NK-92 (cell line): Measurements from ENCODE around the gene PTGER3.
A peak's percentile ranks its signal among the peaks of the same experiment; 100 is the strongest.

Experiments
- DNase-seq: peaks from one replicate; lab custom pipeline; 2025; ENCODE audit not compliant: unreplicated experiment; lab: John Stamatoyannopoulos, UW

PTGER3 gene

DNA sequence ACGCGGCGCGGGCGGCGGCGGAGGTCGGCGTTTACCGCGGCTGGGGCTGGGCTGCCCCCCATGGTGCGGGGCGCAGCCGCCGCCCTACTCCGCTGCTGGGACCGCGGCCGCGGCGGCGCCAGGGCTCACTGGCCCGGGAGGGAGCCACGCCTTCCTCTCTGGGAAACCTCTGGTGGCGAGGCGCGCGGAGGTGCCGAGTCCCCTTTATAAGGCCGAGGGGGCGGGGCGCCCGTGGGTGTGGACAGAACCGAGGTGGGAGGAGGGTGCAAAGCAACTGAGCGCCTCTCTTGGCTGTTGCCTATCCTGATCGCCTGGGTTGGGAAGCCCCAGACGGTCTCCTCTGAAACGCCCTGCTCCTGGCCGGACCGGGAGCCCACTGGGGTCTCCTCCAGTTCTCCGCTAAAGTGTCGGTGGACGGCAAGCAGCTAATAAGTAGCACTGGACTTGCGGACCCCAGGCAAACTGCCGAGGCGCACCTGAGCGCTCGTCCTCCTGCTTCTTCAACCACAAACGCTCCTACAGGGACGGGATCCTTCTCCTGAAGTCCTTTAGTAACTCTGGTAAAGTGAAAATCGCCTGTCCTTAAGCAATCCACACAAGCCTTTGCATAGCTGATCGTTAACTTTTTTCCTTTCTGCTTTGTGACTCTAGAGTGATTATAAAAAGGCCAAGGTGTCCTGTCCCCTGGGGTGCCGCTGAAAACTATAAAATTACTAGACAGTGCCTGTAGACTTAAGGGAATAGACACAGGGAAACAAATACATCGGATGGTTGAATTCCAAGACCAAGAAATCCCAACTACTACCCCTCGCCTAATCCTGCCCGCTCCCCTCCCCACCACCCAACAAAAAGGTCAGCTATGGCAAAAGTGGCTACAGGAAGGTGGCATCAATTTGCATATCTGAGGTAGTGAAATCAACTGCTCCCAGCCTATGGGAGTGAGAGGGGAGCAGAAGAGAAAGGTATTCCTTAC lies at the start of gene PTGER3:
TSS of gene PTGER3 (minus strand) at position 182 of the 973 bp plus-strand sequence. CDS start 239 bp downstream, outside the sequence.
- DNase-seq: no peak

DNA sequence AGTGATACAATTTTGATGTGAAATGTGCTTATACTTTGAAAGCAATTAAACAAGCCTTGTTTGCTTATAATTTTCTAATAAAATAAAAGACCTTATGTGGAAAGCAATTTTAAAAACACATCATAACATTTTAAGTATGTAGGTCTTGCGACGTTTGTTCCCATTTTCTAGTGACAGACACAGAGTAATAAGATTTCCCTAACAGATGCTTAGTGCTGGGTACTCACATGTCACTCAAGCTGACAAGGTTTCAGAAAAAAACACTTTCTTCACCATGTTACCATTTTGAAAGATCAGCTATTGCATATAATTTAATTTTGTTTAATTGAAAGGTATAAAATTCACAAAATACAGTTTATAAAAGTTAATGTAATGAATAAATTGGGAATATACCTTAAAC lies 47.3 kb upstream of the PTGER3 start:
- no peak for DNase-seq

DNA sequence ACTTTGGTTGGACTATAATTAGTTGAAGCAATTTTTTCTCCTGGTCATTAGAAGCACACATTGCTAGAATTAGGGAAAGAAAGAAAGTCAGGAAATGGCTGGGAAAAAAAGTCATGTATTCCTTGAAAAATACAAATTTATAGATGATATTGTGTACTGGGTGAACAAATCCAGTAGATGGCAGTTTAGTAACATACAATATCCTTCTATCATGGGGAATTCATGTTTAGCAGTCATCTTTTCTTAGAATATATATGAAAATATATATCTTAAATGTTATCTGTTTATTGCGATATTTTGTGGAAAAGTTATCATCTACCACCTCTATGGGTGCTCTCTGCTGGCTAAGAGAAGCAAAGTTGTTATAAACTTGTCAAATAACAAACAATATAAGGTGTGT lies 46.3 kb upstream of the PTGER3 start:
- DNase-seq: no peak

DNA sequence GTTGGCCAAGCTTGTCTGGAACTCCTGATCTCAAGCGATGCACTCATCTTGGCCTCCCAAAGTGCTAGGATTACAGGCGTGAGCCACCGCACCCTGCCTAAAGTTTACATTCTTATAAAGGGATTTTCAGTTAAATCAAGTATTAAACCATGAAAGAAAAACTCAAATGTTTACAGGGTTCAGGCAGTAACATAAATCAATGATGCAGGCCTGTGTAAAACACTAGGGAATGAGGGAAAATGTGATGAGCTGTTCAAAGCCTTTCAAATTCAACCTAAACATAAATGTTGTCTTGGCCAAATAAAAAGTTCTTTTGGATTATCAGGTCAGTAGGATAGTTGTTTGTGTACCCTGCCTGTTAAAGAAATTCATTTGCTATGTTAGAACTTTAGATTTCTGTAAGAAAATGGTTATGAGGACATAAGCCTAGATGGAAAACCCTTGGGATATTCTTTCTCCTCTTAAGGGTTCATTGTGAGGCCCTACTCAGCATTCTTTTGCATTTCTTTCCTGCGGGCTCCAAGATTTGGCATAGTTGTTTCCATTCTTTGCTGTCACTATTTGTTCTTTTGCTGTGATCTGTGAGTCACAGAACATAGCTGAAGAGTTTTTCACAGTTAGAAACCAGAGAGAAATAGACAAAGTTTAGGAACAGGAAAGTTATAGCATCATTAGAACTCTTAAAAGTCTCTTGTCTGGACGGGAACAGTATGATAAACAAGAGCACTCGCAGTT lies 42.1 kb upstream of the PTGER3 start:
- DNase-seq: no peak

DNA sequence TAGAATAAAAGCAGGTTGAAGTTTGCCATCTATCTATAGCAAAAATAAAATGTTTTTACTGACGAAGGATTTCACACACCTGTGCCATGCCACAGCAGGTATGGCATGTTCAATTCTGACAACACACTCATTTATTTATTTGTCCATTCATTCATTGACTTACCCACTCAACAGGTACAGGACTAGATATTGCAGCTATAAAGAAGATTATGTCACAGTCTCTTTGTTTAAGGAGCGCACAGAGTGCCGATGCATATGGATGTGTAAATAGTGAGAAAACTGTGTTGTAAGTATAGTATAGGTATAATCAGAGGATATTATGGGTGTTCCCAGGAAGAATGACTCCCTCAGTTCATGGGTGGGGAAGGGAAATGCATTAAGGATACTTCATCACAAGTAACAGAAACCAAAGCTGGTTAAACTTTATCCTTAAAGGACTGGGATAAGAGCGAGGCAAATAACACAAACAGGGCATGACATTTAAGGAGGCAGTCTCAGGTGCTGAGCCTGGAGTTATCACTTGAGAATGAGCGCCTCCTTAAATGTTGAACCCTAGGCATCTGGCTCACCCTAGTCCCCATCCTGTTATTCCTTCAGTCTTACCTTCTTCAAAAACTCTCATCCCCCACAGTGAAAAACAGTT lies 41.1 kb upstream of the PTGER3 start:
- no peak for DNase-seq

DNA sequence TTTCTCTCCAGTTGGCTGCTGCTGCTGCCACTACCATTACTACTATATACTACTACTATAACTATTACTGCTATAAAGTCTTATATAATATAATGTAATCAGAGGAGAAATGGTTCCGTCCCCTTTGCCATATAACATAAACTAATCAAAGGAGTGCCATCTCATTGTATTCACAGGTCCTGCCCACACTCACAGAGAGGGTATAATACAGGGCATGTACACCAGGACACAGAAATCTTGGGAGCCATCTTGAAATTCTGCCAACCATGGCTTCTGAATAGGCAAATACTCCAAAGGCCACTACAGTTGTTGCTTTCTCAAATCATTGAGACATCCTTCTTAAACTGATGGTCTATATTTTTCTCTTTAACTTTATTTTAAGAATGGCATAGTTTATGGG lies 40.1 kb upstream of the PTGER3 start:
- no peak for DNase-seq

DNA sequence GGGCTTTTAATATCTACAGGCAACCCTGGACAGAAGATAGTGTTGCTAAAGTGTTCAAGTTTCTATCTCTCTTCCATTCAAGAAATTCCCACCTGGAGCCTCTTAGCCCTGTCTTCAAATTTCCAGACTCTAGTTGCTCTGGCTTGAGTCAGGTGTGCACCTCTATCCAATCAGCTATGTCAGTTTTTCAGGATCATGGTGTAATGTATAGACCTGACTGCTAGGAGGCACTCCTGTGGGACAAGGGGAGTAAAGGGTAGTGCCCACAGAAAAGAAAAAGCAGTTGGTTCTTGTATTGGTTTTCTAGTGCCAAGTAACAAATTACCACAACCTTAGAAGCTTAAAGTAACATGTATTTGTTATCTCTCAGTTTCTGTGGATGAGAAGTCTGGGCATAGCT lies 39.4 kb upstream of the PTGER3 start:
- no peak for DNase-seq

DNA sequence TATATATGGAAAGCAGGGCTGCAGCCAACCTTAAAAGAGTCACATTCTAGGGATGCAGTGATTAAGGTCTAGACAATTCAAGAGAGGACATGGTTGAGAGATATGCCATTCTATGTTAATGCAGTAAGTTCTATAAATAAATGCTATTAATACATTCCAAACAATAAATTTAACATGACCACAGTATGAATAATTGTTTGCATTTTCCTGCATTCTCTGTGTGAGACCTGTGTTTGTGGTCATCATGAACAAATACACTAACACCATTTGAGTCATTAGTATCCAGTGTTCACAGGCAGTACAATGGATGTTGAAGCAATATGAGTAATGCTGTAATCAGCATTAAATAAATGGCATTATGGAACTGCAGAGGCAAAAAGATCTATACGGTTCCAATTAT lies 38.7 kb upstream of the PTGER3 start:
- no peak for DNase-seq

DNA sequence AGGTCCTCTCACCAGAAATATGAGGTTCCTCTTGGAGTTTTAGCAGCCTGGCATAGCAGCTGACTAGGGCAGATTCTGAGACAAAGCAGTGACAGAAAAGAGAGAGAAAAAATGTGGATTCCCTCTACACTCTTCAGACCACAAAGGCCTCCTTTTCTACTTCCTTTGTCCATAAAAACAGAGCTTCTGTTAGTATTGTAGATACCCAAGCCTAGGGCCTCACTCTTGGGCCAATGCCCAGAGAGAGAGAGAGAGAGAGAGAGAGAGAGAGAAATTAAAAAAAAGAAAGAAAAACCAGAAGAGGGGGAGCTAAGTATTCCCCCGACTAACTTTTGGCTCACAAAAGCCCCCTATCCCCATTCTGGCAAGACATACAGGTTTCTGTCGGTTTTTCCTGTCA lies 35.7 kb upstream of the PTGER3 start:
- no peak for DNase-seq

DNA sequence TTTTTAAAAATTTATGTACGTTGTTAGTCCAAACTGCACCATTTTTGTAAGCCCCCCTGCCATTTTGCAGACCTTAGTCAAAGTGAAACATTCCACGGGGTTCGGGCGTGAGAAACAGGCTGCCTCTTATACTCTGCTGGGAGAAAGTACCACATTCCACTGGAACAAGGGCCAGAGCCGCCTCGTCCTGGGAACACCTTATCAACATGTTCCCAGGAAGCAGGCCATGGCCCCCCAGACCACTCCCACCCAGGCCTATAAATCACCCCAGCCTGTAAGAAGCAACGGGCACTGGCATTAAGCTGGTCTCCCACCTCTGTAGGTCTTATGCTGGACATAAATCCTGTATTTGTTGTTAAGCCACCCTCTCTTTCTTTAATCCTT lies 34.1 kb upstream of the PTGER3 start:
- DNase-seq: no peak

DNA sequence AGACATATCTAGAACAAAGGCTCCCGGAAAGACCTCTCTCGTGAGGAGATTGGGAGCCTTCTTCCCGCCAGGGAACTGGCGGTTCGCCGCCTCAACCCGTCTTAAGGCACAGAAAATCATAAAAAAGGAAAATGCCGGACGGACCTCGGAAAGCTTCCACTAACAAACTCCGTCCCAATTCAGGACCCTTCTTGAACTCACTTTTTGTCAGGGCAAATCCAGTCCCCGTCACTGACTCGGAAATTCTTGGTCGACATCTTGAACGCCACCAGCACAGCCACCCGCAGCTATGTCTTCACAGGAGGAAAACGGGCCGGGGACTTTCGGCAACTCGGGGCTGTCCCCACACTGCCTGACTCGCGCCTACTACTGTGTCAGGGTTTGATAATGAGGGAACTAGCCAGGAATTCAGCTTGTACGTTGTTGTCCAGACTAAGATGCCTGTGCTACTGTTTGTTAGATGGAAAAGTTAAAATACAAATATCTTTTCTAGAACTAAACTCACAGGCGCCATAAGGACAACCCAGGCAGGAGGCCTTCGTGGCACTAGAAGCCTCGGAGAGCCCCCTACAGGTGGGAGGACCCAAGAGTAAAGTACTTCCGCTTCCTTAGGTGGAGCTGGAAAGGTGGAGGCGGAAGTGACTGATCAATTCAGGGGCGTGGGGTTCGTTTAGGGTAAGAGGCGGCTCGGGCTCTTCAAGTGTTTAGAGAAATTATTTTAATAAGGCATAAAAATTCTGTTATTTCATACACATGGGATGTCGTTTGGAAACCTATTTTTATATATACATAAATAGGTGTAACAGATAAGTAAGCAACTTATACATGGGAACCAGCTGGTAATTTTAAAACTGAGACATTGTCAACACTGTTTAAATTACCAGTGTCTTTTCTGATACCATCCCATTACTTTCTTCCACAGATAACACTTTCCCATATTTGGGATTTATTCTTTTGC lies 33.4 kb upstream of the PTGER3 start, which contains the start of gene ZRANB2:
TSS of gene ZRANB2 (minus strand) at position 297 of the 958 bp plus-strand sequence. CDS start at position 257, 40 bp downstream.
- DNase-seq: peak; percentile 55

DNA sequence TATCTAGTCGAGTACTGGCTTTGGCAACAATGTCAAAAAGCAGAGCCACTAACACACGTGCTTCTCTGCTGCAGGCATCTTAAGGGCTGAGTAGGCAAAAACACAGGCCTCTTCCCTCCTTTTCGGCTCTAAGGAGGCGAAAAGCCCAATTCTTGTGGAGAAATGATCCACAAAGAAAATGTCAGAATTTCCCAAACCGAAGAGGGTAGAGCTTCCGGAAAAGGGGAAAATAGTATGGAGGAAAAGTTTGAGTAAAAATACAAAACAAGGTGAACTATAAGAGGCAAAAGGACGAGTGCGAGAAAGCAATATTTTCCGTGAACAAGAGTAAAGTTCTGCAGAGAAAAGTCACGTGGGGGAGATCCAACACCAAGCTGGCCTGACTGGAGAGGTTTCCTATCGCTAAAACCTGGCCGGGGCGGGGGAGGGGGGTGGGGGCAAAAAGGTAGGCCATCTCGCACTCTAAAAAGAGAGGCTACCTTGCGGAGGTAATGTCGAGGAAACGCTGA lies 32.7 kb upstream of the PTGER3 start:
- no peak for DNase-seq

DNA sequence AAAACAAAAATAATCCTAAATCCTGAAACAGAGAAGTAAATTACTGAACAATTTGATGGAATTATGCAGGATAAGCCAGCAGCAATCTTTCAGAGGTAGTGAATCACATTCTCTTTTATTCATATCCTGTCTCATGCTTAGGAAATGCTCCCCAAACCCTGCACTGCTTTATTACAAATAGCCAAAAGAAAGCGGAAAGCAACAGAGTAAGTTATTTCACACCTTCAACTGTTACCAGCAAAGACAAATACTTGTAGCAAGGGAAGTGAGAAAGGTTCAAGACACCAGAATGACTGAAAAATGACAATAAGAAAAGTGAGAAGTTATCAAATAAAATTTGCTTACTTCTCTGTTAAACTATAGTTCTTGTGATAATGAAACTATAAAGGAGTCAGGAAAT lies 27.1 kb upstream of the PTGER3 start:
- no peak for DNase-seq

DNA sequence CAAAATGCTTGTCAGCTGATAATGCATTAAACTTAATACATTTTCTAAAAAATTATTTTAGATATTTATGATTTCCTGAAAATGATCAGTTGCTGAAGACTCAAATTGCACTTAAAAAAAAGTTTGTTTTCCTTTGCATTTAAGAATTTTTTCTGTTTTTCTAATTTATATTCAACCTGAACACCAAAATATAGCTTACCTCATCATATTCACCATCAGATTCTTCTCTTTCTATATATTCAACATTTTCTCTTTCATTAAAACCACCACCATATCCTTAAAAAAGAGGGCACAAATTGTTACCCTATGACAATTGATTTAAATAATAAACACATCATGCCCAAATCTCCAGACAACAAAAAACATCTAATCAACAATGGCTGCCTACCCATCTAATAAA lies 24.7 kb upstream of the PTGER3 start:
- DNase-seq: no peak

DNA sequence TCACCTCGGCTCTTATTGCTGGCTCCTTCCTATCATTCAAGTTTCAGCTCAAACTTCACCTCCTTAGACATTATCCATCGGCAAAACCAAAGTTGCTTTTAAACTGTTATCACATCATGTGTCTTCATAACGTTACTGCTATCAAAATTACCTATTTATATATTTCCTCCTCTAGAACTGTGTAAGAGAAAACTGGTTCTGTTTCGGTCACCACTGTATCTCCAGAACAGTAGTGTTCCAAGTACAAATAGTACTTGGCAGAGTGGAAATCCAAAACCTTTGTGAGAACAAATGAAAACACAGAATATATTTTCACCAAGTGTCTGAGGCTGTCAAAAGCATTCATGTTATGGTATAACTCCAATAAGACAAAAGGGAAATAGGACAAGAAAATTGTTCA lies 24.1 kb upstream of the PTGER3 start:
- DNase-seq: no peak

DNA sequence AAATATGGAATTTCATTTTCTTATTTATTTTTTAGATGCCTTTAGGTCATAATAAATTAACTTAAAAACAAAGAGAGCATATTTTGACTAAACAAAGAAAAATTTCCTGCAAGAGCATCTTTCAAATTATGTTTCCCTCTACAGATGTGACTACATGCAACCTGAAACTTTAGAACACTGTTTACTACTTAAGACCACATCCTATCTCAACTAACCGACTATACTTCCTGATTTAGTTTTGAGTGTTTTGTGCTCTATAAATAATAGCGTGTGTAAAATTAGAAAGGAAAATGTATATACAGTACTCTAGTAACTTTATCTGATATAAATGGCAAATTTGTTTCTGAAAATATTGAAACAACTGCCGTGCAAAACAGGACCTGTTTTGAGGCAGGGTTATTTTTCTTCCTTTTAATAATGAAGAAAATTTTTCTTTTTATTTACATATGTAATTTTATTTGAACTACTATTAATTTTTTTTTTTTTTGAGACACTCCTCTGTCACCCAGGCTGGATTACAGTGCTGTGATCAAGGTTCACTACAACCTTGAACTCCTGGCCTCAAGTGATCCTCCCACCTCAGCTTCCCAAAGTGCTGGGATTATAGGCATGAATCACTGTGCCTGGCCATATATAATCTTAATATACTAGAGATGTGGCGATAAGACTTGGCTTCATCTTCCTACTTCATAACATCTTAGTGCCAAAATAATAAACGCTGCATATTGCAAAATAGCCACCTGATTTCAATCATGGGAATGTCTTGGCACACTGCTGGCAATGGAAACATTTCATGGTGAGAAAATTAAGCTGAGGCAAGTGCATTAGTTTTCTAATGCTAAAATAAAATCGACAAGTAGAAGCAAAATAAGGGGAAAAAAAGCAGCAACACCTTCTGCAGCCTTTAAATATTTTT lies 21.0 kb upstream of the PTGER3 start:
- no peak for DNase-seq

DNA sequence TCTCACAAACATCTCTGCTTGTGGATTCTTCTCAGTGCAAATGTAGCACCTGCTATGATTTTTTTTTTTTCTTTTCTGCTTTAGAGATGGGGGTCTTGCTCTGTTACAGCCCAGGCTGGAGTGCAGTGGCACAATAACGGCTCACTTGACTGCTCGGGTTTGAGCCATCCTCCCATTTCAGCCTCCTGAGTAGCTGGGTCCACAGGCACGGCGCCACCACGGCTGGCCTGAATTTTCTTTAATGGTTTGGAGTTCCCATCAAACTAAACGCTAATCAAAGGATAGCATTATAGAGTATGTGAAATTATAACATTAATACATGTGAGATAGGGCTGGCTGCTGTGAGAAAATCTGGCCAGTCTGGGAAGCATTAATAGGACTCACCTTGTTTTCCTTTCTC lies 7.2 kb upstream of the PTGER3 start:
- DNase-seq: no peak

DNA sequence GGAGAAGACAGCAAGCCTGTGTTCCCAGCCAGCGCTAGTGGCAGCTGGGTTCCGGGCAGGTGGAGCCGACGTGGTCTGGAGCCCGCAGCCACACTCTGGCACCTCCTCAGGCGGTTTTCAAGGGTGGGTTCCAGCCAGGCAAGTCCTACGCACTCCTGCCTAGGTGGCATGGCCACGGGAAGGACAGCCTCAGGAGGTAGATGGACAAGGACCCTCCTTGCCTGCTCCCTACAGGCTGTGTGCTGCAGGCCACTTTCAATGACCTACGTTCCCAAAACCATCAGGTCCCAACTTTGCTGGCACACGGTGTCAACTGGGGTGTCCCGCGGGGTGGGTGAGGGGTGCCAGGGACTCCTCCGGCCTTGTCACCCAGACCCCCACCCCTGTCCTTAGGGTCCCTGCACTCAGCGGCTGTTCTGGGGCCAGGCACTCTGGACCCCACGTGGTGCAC lies 6.7 kb upstream of the PTGER3 start:
- DNase-seq: no peak

DNA sequence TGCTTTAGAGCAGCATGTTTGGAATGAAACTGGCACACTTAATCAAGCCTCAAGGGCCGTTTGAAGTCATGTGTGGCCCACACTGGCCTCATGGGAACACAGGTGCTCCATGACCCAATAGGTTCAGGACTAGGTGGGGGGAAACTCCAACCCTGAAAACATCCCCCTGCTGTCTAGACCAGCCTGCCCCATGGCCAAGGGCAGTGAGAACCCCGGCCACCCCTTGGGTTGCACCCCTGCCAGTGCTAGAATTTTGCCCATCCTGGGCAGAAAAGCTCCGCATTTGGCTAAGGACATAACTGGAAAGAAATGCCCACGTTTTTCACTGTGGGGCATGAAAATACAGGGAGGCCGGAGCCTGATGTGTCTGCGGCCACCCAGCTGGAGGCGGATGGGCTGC lies 6.1 kb upstream of the PTGER3 start:
- DNase-seq: no peak
